ENCODE measurements around the gene SOX13.
"Not testable (repeated sequence)": the region's sequence is repeated elsewhere in the genome, so short reads cannot be mapped to it uniquely, and the experiment has no call there.

SOX13 gene

GRCh38 chr1:204072931-204073836, at the start of gene SOX13:
Gene SOX13 (plus strand): TSS chr1:204073115. CDS start chr1:204112916, 39,801 bp downstream.
- peak; percentile 8 for DNase-seq

DNA sequence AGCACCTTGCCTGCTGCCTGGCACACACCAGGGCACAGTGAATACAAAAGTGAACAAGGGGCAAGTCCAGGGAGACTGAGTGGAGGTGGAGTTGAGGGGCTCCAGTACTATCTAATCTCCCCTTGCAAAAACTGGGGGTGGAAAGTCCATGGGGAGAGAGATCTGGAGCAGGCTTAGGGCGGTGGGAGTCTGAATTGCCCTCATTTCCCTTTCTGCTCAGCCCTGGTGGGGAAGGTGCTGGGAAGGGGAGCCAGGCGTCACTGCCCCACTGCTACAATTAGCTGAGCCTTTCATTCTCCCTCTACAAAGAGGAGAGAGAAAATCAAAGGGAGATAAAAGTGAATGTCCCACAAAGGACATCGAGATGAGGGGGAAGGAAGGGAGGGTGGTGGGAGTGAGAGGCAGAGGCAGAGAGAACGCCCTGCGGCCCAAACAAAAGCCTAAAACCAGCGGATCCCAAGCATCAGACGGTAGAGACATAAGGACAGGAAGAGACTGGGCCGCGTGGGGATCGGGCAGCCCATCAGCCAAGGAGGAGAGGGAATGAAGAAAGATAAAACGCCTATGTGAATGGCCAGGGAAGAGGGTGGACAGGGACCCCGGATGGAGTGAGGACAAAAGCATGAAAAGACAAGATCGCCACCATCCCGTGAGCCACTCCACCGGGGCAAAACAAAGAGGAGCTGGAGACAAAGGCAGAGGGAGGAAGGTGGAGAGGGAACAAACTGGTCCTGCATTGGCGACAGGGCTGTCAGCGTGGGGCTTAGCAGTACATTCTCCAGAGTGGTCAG, 46.8 kb upstream of the SOX13 start:
- no peak for DNase-seq

GRCh38 chr1:204027446-204027845, 45.5 kb upstream of the SOX13 start:
- no peak for DNase-seq

GRCh38 chr1:204029016-204029415, 43.9 kb upstream of the SOX13 start:
- DNase-seq: no peak

GRCh38 chr1:204031098-204031710, 41.7 kb upstream of the SOX13 start:
- DNase-seq: no peak

GRCh38 chr1:204032642-204033235, 40.2 kb upstream of the SOX13 start:
- no peak for DNase-seq

DNA sequence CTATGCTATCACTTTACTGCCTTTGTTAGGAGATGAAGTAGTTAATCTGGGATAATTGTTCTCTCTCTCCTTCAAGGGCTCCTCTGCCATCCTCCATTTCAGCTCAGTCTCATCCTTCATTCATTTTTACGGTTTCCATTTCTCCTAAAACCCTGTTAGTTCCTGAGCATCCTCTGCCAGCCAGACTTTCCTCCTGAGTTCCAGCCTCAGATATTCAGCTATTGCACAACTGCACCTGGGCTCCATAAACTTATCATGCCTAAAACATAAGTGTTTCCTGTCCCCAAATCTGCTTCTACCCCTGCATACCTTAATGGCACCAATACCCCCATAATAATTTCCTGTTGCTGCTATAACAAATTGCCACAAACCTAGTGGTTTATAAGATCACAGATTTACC, 39.6 kb upstream of the SOX13 start:
- no peak for DNase-seq

GRCh38 chr1:204036882-204037655, 35.8 kb upstream of the SOX13 start:
- DNase-seq: no peak

- no peak for DNase-seq
These were observed 31.6 kb upstream of the SOX13 start for GRCh38 chr1:204041232-204041767.

- no peak for DNase-seq
These were observed 31.0 kb upstream of the SOX13 start for GRCh38 chr1:204041803-204042505.

- no peak for DNase-seq
These were observed 30.4 kb upstream of the SOX13 start for GRCh38 chr1:204042516-204042915.

- DNase-seq: no peak
These were observed 29.2 kb upstream of the SOX13 start for GRCh38 chr1:204043680-204044079.

- no peak for DNase-seq
These were observed 28.5 kb upstream of the SOX13 start for GRCh38 chr1:204044448-204044847.

DNA sequence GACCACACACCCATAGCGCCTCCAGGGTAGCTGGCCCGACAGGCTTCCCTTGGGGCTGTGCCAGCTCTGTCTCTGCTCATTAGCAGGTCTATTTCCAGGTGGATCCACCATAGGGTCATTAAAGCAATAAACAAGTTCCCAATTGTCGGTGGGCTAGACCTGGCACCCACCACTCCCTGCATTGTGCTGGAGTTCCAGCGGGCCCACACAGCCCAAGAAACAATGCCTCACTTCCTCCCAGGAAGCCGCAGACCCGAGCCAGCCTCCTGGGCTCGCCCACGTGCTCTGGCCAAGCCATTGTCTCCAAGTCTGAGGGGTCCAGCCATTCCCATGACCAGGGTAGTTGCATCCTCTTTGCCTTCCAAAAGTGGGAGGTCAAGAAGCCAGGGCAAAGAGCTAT, 27.5 kb upstream of the SOX13 start:
- no peak for DNase-seq

- DNase-seq: no peak
These were observed 26.6 kb upstream of the SOX13 start for GRCh38 chr1:204046346-204046745.

- not testable (repeated sequence) for DNase-seq
These were observed 24.1 kb upstream of the SOX13 start for GRCh38 chr1:204048796-204049195.

- no peak for DNase-seq
These were observed 21.7 kb upstream of the SOX13 start for GRCh38 chr1:204051258-204051657.

GRCh38 chr1:204051718-204052117, 21.2 kb upstream of the SOX13 start:
- DNase-seq: no peak

DNA sequence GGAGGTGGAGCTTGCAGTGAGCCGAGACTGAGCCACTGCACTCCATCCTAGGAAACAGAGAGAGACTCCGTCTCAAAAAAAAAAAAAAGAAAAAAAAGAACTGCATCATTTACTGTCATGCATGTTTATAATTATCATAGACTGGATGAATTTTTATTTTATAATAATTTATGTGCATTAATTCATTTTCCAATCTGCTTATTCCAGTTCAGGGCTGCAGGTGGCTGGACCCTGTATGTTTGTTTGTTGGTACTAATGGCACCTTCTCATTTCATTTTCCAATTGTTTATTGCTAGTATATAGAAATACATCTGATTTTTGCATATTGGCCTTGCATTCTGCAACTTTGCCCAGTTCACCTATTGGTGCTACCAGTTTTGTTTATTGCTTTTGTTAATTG, 19.0 kb upstream of the SOX13 start:
- no peak for DNase-seq

- DNase-seq: no peak
These were observed 12.9 kb upstream of the SOX13 start for GRCh38 chr1:204059970-204060369.

GRCh38 chr1:204062106-204062505, 10.8 kb upstream of the SOX13 start:
- no peak for DNase-seq
